BLaER1 (cell line): ENCODE results near the gene LSM2.

Experiments used
- H3K27ac ChIP-seq: shearing (Covaris generic); formaldehyde crosslinking; 2 replicates; pipeline ENCODE4 v1.8.1; 2022
- H3K27me3 ChIP-seq: shearing (Covaris generic); formaldehyde crosslinking; 2 replicates; pipeline ENCODE4 v1.8.1; 2022
- H3K36me3 ChIP-seq: shearing (Covaris generic); formaldehyde crosslinking; 2 replicates; pipeline ENCODE4 v1.8.1; 2022
- H3K4me1 ChIP-seq: shearing (Covaris generic); formaldehyde crosslinking; 2 replicates; pipeline ENCODE4 v1.8.1; 2022
- H3K4me2 ChIP-seq: shearing (Covaris generic); formaldehyde crosslinking; 2 replicates; pipeline ENCODE4 v1.8.1; 2022
- H3K4me3 ChIP-seq: shearing (Covaris generic); formaldehyde crosslinking; 2 replicates; pipeline ENCODE4 v1.8.1; 2022
- H3K9ac ChIP-seq: shearing (Covaris generic); formaldehyde crosslinking; 2 replicates; pipeline ENCODE4 v1.8.1; 2022
- H3K9me3 ChIP-seq: shearing (Covaris generic); formaldehyde crosslinking; 2 replicates; pipeline ENCODE4 v1.8.1; 2022
- H4K20me1 ChIP-seq: shearing (Covaris generic); formaldehyde crosslinking; 2 replicates; pipeline ENCODE4 v1.8.1; 2022
- Cebpa-rat ChIP-seq: shearing (Covaris generic); IDR thresholded peaks from 2 replicates; pipeline ENCODE4 v1.8.1; 2022

Gene LSM2

DNA sequence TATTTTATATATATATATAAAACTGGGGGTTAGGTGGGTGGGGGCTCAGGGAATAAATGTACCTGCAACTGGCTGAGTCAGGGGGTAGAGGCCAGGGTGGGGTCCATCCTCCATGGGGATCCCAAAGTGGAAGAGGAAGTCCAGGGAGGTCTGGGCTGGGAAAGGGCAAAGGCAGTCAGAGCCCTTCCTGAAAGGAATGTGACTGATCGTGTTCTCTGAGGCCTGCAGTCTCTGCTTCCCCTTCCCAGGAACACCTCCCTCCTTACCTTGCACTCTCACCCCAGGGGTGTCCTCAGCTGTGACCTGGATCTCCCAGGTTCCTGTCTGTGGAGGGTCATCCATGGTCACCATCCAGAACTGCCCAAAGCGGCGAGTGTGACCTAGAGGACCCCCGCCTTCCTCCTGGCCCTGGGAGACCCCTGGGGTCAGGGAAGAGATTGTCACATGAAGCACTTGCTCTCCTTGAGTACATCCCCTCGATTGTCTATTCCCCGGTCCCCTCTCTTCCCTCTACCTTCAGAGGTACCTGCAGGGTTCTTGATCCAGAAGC lies 39.6 kb downstream of the LSM2 start:
- H3K27me3 ChIP-seq, result no peaks in the 10 kb centered on the region
- no peak overlapping the region for H3K4me3 ChIP-seq
- H3K27ac ChIP-seq, result no peak overlapping the region
- no peak overlapping the region for H3K9ac ChIP-seq
- H3K4me2 ChIP-seq, result no peak overlapping the region
- H3K4me1 ChIP-seq, result peaks cover 19% of the 10 kb centered on the region
- H3K36me3 ChIP-seq, result peaks cover 39% of the 10 kb centered on the region
- no peak for TF ChIP-seq Cebpa-rat
- no peaks in the 10 kb centered on the region for H4K20me1 ChIP-seq
- no peaks in the 10 kb centered on the region for H3K9me3 ChIP-seq

DNA sequence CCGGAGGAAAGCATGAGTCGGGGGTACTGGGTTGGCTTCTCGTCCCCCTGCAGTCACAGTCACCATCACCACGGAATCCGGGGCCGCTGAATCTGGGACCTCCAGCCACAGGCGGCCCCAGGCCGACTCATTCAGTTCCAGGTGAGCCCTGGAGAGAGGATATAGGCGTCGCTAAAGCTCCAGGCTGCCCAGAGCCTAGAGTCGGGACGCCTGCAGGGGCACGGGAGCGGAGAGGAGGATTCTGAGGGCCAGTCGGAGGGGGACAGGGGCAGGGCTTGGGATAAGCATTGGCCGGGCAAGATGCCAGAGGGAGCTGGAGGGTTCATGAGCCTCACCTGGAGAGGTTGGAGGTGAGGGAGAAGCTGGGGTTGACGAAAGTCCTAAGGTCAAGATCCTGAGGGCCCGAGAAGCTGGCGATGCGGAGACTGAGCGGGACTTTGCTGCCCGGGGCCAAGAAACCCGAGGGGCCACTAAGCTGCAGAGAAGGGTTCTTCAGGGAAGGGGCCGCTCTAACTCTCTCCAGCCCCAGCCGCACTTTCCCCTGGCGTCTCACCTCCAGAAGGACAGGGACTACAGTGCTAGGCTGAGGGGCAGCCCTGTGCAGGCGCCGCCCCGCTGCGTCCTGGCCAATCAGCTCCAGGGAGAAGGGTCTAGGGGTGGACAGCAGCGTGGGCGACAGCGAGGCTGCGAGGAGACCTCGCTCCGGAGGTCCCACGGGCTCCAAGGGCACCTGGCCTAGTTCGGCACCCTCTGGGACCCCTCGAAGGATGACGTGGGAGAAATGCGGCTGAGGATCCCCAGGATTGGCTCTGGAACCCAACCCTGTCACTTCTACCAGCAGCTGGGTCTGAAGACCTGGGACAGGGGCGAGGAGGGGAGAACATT lies 40.6 kb downstream of the LSM2 start:
- Histone ChIP-seq H3K36me3 (peaks cover 49% of the 10 kb centered on the region), H3K4me1 (peaks cover 22% of the 10 kb centered on the region), H3K9ac (no peak overlapping the region), H3K9me3 (no peaks in the 10 kb centered on the region), H3K4me2 (no peak overlapping the region), H3K27me3 (no peaks in the 10 kb centered on the region), H3K4me3 (no peak overlapping the region), H3K27ac (no peak overlapping the region), H4K20me1 (no peaks in the 10 kb centered on the region)
- no peak for TF ChIP-seq Cebpa-rat

DNA sequence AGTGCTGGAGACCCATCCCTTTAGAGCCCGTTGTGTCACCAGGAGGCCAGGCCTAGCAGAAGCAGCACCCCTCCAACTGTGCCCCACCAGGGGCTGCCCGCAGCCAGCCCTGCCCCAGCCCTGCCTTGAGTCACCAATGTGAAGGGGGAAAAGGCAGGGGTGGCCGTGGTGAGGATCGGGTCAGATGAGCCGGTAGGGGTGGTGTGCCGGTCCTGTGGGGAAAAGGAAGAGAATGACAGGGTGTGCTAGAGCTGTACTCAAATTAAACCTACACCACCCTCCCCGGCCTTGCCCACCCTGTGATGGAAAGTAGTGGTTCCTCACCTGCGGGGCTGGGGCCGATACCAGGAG lies 41.2 kb downstream of the LSM2 start:
- Histone ChIP-seq H3K27me3 (no peaks in the 10 kb centered on the region), H3K4me2 (no peak overlapping the region), H3K4me3 (no peak overlapping the region), H3K27ac (no peak overlapping the region), H3K4me1 (peaks cover 23% of the 10 kb centered on the region), H4K20me1 (no peaks in the 10 kb centered on the region), H3K9ac (no peak overlapping the region), H3K36me3 (peaks cover 55% of the 10 kb centered on the region), H3K9me3 (no peaks in the 10 kb centered on the region)
- no peak for TF ChIP-seq Cebpa-rat

DNA sequence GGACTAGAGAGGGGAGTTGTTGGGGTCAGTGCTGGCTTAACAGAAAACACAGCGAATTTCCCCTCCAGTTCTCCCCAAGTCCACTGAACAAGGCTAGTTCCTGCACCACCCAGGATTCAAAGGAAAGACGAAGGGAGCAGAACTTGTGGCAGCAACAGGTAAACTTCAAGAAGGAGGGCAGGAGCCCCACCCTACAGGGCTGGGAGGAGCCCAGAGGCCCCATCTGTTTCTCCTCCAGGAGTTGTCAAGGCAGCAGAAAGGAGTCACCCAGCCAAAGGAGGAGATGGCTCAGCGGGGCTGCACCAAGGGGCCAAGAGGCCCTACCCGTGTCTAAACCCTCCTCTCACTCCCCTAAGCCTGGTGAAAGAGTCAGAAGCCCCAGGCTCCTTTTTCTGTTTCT lies 42.6 kb downstream of the LSM2 start:
- H3K4me2 ChIP-seq, result no peak overlapping the region
- H3K4me1 ChIP-seq, result peaks cover 23% of the 10 kb centered on the region
- H3K27me3 ChIP-seq, result no peaks in the 10 kb centered on the region
- H3K9me3 ChIP-seq, result no peaks in the 10 kb centered on the region
- TF ChIP-seq Cebpa-rat, result no peak
- no peak overlapping the region for H3K27ac ChIP-seq
- no peak overlapping the region; the same call in 1 of the 2 replicates for H3K9ac ChIP-seq
- H3K4me3 ChIP-seq, result no peak overlapping the region
- no peaks in the 10 kb centered on the region for H4K20me1 ChIP-seq
- peaks cover 69% of the 10 kb centered on the region for H3K36me3 ChIP-seq

DNA sequence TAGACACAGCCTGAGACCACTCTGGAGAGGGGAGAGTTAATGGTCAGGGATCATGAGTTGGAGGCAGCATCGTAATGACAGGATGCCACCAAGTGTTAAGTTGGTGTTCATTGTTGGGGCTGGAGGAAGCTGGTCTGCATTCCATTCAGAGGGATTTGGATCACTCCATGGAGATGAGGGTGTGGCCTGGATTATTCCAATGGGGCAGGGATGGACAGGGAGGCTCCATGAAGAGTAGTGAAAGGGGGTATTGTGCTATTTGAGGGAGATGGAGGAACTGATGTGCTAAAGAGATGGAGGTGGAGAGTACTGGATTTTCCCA lies 43.2 kb downstream of the LSM2 start:
- Histone ChIP-seq H3K36me3 (peaks cover 75% of the 10 kb centered on the region), H3K27me3 (no peaks in the 10 kb centered on the region), H3K4me1 (peaks cover 23% of the 10 kb centered on the region), H3K9ac (peak overlapping the region; percentile 34; the same call in 1 of the 2 replicates), H3K4me2 (no peak overlapping the region), H3K9me3 (no peaks in the 10 kb centered on the region), H3K27ac (no peak overlapping the region), H4K20me1 (no peaks in the 10 kb centered on the region), H3K4me3 (no peak overlapping the region)
- TF ChIP-seq Cebpa-rat, result no peak

DNA sequence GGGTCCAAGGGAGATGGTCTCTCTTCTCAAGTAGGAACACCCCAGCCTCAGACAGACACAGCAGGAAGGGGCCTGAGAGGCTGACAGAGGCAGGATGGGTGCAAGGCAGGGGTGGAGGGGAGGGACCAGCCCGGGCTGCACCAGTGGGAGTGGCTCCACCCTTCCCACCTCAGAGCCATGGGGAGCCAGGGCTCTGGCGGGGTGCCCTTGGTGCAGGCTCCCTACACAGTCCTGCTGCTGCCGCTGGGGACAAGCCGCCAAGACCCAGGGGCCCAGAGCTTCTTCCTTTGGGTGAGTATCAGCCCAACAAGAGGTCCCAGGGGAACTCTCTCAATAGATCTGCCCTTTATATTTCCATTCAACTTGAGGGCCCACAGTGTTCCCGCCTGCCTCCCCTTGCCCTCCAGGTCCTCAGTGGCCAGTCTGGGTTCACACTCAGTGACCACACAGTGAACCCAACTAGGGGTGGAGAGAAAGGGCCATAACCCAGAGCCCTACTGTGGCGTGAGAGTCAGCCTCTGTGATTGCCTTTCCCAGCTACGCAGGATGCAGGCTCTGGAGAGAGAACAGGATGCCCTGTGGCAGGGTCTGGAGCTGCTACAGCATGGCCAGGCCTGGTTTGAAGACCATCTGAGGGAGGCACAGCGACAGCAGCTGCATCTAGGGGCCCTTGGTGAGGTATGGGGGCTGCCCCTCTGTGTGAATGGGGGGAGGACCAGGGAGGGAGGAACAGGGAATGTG lies 43.7 kb downstream of the LSM2 start:
- Histone ChIP-seq H3K4me1 (peaks cover 23% of the 10 kb centered on the region), H3K4me2 (peak overlapping the region; percentile 51), H4K20me1 (no peaks in the 10 kb centered on the region), H3K9ac (peak overlapping the region; percentile 34; the same call in 1 of the 2 replicates), H3K27ac (peak overlapping the region; percentile 31; the same call in 1 of the 2 replicates), H3K36me3 (peaks cover 80% of the 10 kb centered on the region), H3K9me3 (no peaks in the 10 kb centered on the region), H3K27me3 (no peaks in the 10 kb centered on the region), H3K4me3 (no peak overlapping the region)
- TF ChIP-seq Cebpa-rat, result no peak

DNA sequence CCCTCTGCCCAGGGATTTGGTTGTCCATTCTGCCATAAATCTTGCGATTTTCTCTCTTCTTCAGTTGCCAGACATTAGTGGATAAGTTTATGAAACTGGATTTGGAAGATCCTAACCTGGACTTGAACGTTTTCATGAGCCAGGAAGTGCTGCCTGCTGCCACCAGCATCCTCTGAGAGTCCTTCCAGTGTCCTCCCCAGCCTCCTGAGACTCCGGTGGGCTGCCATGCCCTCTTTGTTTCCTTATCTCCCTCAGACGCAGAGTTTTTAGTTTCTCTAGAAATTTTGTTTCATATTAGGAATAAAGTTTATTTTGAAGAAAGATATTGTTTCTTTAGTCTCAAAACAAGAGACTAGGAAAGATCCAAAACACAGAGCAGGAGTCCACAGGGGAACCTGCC lies 44.4 kb downstream of the LSM2 start, which contains the start of gene SAPCD1:
Gene SAPCD1 (plus strand): TSS at position 301 of the 400 bp plus-strand sequence. CDS start 399 bp downstream, outside the sequence.
- no peak for TF ChIP-seq Cebpa-rat
- Histone ChIP-seq H3K27me3 (no peaks in the 10 kb centered on the region), H3K9me3 (no peaks in the 10 kb centered on the region), H3K27ac (peak within 1 kb of the TSS; percentile 31; the same call in 1 of the 2 replicates), H3K4me1 (peaks cover 23% of the 10 kb centered on the region), H3K4me3 (no peak within 1 kb of the TSS), H3K36me3 (peaks cover 87% of the 10 kb centered on the region), H4K20me1 (no peaks in the 10 kb centered on the region), H3K4me2 (peak within 1 kb of the TSS; percentile 51), H3K9ac (peak within 1 kb of the TSS; percentile 34; the same call in 1 of the 2 replicates)

DNA sequence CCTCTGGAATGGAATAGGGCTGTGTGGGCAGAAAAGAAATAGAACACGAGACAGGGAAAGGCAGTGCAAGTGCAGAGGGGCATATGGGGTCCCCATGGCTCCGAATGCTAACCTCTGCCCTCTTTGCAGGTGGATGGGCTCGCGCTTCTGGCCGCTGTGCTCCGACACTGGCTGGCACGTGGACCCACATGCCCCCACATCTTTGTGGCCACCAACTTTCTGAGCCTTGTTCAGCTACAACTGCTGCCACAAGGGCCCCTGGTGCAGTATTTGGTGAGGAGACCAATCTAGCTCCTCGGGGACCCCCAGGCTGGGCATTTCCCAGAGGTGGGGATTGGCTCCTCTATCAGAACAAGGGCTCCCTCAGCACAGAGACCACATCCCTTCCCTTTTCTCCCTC lies 45.4 kb downstream of the LSM2 start:
- no peak overlapping the region for H3K27ac ChIP-seq
- no peak for TF ChIP-seq Cebpa-rat
- no peaks in the 10 kb centered on the region for H3K27me3 ChIP-seq
- H3K4me1 ChIP-seq, result peaks cover 23% of the 10 kb centered on the region
- no peaks in the 10 kb centered on the region for H4K20me1 ChIP-seq
- H3K4me2 ChIP-seq, result no peak overlapping the region
- peaks cover 88% of the 10 kb centered on the region for H3K36me3 ChIP-seq
- no peaks in the 10 kb centered on the region for H3K9me3 ChIP-seq
- no peak overlapping the region for H3K9ac ChIP-seq
- H3K4me3 ChIP-seq, result no peak overlapping the region

DNA sequence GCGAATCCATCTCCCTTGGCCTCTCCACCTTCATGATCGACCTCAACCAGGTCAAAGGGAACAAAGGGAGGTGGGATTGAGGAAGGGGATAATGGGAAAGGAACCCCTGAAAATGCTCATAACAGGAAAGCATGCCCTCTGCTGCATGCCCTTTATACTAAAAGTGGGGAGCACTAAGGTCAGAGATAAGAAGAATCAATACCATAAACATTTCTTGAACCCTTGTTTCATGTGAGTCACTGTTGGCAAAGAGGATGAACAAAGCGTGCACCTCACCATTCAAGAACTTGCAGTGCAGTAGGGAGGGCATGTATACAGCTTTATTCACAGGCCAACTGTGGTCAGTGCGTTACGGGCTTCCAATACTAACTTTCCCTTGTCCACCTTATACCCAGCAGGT lies 46.0 kb downstream of the LSM2 start:
- H3K4me2 ChIP-seq, result no peak overlapping the region
- no peaks in the 10 kb centered on the region for H4K20me1 ChIP-seq
- no peak overlapping the region for H3K4me3 ChIP-seq
- no peak overlapping the region for H3K27ac ChIP-seq
- no peaks in the 10 kb centered on the region for H3K27me3 ChIP-seq
- H3K9ac ChIP-seq, result no peak overlapping the region
- TF ChIP-seq Cebpa-rat, result no peak
- H3K36me3 ChIP-seq, result peaks cover 82% of the 10 kb centered on the region
- H3K9me3 ChIP-seq, result no peaks in the 10 kb centered on the region
- peaks cover 23% of the 10 kb centered on the region for H3K4me1 ChIP-seq

DNA sequence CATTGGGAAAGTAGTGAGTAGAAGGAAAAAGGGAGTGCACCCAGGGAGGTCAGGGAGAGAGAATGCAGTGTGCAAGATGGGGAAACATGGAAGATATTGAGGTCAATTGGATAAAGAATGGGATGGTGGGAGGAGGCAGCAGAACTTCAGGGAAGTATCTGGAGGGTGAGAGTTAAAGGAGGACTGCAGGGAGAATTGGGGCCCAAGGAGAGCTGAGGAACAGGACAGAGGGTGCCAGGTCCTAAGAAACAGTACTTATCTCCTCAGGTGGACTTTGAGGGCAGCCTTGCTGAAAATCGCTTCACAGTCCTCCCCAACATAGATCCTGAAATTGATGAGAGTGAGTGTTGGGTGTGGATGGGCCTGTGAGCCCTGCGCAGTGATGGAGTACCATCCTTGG lies 48.5 kb downstream of the LSM2 start:
- H3K27me3 ChIP-seq, result no peaks in the 10 kb centered on the region
- H3K9ac ChIP-seq, result no peak overlapping the region
- H3K27ac ChIP-seq, result no peak overlapping the region
- H3K4me3 ChIP-seq, result no peak overlapping the region
- no peaks in the 10 kb centered on the region for H4K20me1 ChIP-seq
- H3K9me3 ChIP-seq, result no peaks in the 10 kb centered on the region
- H3K36me3 ChIP-seq, result peaks cover 65% of the 10 kb centered on the region
- no peak for TF ChIP-seq Cebpa-rat
- no peak overlapping the region for H3K4me2 ChIP-seq
- peaks cover 21% of the 10 kb centered on the region for H3K4me1 ChIP-seq
